HG02678 (cell line): ENCODE results near the gene EXPH5.

Experiments
- ATAC-seq: cut with Tn5 transposase; IDR thresholded peaks from one replicate; pipeline ENCODE4 v1.9.1; 2021; ENCODE audit warnings: mild to moderate bottlenecking, moderate library complexity; ENCODE audit not compliant: unreplicated experiment

Gene EXPH5

DNA sequence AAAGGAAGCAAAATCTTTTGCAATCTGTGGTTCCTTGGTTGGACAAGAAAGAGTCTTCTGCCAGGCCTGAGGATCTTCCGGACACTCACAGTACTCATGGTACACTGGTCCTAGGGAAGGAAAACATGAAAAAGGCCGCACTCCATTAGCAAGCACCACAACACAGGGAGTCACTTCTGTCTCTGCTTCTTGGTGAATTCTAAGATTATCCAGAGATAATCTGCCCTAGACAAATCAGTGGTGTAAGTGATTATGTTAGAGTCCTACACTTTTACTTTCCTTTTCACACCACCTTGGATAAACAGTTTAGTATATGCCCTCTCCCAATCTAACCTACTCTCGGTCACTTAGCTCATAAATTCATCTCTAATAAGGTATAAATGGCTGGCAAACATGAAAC lies 107.2 kb downstream of the EXPH5 start:
- ATAC-seq: no peak

DNA sequence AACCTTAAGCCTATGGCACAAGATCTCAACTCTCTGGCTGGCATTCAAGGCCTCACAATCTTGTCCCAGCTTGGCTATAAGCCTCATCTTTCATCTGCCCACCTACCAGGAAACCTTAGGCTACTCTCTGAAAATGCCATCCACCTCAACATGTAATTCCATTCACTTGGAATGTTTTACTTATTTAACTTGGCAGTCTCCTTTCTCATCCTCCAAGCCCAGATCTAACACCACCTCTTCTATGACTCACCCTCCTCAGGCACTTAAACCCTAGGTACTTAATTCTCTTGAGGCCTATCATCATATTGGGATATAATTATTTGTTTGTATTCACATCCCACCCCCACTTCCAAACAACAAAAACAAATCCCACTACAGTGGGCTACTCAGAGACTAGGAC lies 110.4 kb downstream of the EXPH5 start:
- no peak for ATAC-seq

DNA sequence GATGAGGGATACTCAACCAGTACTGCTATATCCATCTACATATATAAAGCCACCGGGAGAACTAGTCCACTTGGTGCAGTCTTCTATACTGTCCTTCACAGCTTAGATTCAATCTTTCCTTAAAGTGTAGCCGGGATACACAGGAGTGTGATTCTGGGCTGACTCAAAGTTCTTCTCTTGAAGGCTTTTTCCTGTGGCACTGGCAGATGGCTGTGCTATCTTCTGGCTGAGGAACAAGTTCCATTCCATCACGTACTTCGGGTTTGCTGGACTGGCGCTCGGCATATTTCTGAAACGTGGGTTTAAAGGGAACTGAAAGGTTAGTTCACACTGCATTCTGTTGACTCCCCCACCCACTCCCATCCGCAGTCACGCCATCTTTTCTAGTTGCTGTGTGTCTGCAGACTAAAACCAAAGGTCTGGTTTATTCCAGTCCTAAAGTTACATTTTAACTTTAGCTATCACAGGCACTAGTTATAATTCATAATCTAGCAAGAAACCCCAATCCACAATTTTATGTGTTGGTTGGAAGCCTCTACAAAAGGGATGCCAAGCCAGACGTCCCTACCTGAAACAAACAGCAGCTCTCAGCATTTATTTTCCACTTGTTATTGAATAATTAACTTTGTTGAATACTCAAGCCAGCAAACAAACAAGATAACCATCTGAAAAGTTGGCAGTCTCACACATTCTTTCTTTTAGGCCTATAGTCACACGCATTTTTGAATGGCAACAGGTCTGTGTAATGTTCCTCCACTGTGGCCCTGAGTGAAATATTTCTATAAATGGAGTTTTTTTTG lies 118.7 kb downstream of the EXPH5 start:
- ATAC-seq: no peak

DNA sequence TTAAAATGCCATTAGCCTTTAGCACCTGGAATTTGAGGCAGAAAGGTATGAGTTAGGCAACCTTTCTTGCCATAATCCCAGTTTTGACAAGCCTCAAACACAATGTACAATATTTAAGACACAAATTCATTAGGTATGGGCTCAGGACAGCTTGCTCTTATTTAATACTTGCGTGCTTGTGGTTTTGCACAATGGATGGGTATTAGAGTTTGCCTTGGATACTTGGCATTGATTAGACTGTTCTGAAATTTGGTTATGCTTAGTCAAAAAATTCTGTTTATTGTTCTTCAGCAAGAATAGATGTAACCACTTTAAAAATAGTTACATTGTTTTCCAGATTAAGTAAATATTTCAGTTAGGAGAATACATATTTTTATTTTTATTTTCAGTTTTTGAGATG lies 120.9 kb downstream of the EXPH5 start:
- ATAC-seq: no peak

DNA sequence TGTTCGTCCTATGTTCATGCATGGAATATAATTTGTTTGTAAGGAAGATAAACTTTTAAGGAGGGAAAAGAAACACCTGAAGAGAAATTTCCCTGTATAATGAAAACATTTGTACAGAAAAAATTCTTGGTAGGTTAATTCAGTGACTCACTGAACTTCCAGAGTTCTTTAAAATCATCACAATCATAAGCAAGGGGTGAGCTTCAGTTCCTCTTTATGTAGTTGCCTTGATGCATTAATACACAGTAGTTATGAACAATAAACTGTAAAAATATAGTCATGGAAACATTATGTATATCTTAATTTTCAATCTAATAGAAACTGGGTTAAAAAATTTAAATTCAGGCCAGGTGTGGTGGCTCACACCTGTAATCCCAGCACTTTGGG lies 125.1 kb downstream of the EXPH5 start:
- ATAC-seq: no peak

DNA sequence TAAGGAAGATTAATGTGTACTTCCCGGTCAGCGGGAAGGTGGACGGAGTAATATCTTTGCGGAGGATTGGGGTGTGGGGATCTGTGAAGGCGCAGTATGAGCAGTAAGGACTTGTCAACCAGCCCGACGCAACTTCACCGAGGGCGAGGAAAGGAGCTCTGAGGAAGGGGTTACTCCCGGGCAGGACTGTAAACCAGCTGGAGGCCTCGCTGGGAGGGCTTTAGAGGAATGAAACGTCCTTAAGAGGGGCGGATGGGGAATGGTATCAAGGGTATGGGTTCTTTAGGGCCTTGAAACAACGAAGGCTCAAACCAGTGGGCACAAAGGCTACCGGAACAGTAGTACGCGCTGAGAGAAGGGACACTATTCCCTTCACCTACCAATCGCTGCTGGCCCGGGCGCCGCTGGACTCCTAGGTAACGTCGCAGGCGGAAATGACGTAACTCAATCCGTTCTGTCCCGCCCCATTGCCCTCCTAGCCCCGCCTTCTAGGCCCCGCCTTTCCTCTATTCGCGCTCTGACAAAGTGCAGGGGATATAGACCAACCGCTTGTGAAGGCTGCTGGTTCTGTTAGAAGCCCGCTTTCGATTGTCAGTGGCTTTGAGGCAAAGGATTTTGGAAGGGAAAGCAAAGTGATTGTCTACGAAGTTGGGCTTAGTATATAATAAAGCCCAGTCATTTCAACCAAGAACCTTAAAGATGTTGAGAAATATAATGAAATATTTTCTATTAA lies 126.3 kb downstream of the EXPH5 start, which contains the start of gene C11orf65:
Gene C11orf65, minus strand, starts transcription at position 439 of the 733 bp plus-strand sequence. CDS start 5,970 bp downstream, outside the sequence.
- ATAC-seq: peak; percentile 99

DNA sequence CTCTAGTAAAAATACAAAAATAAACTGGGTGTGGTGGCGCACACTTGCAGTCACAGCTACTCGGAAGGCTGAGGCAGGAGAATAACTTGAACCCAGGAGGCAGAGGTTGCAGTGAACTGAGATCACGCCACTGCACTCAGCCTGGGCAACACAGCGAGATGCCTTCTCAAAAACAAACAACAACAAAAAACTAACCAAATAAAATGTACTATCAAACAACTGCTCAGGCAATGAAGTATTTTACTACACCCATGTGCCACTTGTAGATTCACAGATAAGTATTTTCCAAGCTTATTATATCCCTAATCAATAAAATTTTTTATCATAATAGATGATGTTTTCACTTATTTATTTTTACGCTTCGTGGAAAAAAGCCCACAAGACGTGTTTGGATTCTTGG lies 127.2 kb downstream of the EXPH5 start:
- ATAC-seq: no peak
